GM21381 (cell line): ENCODE results near the gene CYB5RL.

Experiments
- ATAC-seq: cut with Tn5 transposase; IDR thresholded peaks from one replicate; pipeline ENCODE4 v1.9.1; 2021; ENCODE audit warnings: mild to moderate bottlenecking, moderate library complexity; ENCODE audit not compliant: unreplicated experiment

CYB5RL gene

DNA sequence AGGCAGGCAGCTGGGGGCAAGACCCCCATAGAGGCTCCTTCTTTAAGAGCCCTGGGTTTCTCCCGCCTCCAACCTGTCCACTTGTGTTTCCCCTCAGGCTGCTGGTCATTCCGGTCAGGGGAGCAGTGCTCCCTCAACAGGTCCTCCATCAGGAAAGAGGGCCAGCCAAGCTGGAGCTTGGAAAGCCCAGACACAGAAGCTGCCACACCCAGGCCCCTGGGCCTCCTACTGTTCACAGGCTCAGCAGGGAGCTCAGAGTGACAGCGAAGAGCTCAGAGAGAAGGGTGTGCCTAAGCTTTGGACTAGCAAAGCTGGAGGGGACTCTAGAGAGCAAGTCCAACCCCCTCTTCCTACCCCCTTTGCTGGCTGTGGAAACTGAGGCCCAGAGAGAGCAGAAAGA, 36.8 kb downstream of the CYB5RL start:
- no peak for ATAC-seq

DNA sequence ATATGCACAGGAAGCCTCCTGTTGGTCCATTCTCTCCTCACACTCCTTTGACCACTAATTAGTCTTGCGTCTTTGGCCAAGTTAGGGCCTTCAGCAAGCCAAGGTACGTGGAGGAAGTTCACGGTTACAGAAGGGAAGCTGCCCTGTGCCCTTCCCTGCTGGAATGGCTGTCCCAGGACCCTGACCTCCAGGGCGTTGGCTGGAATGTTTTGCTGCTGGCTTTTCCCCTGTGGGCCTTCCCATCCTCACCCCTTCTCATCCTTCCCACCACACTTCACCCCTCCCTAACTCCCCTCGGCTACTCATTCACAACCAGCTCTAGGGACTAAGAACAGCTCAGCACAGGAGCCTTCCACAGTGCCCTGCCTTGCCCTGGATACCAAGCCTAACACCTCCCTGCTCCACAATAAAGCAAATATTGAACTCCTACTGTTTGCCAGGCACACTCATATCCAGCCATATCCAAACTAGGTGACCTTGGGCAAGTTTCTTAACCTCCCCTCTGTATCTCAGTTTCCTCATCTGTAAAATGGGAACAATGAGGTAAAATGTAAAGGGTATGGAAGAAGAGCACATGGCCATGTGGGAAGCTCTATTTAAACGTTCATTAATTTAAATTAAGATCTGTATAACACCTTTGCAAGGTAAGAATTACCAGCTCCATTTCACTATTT, 38.2 kb downstream of the CYB5RL start:
- no peak for ATAC-seq

DNA sequence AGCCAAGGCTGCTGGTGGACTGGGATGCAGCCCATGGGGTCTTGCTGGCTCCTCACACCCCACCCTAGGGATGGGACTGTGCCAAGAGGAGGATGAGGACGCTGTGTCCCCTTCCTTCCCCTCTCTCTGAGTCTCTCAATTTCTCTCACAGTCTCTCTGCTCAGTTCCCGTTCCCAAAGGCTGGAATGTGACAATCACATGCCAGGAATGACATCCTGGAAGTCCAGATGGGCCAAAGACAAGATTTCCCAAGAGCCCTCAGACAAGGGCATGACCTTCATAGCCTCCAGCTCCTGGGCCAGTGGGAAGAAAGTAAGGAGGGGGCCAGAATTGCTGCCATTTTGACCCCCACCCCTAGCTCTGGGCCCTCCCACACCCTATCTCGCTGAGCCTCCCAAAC, 39.5 kb downstream of the CYB5RL start:
- no peak for ATAC-seq

DNA sequence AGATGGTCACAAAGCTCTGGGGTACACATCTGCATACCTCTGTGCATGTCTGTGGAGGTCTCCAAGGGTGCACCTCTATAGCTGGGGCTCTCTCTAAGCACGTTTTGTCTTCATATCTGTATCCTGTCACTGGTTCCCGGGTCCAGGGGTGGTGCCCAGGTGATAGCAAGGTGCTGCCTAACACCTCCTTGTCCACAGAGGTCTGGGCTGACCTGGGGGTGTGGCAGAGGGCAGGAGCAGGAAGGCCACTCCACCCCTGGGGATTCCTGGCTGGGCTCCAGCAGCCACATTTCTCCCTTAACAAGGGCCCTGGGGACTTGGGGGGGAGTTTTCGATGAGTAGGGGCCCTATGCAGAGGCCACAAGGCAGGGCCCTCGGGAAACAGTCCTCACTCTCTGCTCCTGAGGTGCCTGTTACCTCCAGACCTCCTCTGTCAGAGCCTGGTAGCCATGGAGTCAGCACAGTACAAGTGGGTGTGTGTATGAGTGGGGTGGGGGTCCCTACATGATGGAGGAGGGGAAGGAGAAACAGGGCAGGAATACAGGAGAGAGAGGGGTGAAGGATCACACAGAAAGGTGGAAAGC, 40.0 kb downstream of the CYB5RL start:
- no peak for ATAC-seq

DNA sequence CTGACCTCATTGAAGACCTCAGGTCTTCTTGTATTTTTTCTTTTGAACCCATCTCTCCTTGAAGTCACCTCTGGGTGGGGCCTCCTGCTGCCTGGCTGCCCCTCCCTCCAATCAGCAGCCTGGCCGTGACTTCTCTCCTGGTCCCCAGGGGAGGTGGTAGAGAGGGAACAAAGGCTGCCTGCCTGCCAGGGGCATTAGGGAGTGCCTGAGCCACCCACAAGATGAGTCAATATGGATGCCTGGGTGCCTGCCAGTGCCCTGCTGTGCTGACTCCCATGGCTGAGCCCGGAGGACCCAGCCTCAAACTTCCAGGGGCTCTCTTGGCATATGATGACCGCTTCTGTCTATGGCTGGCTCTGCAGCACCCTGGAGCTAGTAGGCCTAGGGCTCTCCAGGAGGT, 41.8 kb downstream of the CYB5RL start:
- ATAC-seq = no peak

DNA sequence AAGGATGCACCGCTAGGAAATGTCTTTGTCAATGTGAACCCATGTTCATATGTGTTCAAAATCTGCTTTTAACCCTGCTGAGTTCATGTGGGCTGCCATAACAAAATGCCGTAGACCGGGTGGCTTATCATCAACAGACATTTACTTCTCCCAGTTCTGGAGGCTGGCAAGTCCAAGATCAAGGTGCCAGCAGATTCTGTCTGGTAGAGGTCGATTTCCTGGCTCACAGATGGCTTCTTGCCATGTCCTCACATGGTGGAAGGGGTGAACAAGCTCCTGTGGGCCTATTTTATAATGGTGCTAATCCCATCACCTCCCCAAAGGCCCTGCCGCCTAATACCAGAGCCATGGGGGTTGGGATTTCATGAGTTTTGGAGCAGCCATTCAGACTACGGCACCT, 42.4 kb downstream of the CYB5RL start:
- no peak for ATAC-seq

DNA sequence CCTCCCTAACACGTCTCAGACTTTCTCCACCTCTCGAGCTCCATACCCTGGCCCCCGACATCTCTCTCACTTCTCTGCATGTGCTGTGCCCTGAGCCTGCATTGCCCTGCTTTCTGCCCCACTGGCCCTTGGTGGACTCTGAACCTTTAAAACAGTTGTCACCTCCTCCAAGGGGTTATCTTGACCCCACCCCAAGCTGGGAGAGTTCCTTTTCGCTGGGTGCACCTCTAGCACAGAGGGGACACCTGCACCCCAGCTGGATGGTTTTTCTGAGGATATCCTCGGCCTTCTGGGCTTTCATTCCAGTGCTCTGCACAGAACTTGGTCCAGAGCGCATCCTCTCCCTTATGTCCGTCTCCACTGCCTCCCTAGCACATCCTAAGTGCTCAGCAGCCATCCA, 42.8 kb downstream of the CYB5RL start:
- ATAC-seq = no peak

DNA sequence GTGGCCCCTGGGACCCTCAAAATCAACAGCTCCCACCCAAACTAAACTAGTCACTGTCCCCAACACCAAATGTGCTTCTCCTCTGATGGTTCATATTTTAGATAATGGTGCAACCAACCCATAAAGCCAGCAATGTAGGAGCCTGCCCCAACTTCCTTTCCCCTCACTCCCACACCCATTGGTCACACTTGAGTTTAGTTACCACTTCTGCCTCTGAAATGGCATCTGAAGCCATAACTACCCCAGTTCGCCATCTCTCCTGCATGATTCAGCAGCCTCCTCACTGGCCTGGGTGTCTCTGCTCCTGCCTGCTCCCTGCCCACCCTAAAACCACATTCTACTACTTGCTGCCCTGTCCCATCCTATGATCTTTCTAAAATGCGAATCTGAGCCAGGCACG, 43.6 kb downstream of the CYB5RL start:
- ATAC-seq = no peak

DNA sequence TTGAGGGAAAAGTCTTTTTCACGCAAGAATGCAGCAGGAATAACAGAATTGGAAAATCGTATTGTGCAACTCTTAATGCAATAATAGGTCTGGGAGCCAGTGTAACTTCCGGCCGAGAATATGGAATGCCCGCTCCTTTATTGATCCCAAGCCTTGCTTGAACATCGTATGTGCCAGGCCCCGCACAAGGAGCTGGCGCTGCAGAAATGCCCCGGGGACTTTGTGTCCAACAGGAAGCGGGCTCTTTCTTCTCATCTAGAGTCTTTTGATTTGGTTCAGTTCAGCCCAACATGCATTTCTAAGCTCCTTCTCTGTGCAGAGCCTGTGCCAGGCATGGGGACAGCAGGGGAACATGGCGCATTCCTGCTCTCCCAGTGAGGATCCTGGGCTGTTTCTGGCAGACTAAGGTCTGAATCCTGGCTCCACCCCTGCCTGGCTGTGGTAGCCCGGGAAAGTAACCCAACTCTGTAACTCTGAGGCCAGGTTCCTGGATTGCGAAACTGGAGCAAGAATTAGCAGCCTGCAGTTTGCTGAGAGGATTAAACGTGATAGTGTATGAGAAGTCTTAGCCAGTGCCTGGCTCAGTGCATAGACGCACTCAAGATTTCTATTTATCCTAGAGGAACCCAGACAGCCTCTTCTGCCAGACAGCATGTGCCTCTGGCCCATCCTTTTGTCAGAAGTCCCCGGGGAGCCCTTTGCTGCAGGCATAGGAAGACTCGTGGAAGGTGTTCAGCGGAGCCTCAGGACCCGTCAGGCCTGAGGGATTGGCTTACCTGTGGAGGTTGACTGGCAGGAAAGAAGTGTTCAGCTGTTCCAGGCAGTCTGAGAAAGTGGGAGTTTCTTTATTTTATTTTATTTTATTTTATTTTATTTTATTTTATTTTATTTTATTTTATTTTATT, 46.0 kb downstream of the CYB5RL start:
- ATAC-seq = no peak

DNA sequence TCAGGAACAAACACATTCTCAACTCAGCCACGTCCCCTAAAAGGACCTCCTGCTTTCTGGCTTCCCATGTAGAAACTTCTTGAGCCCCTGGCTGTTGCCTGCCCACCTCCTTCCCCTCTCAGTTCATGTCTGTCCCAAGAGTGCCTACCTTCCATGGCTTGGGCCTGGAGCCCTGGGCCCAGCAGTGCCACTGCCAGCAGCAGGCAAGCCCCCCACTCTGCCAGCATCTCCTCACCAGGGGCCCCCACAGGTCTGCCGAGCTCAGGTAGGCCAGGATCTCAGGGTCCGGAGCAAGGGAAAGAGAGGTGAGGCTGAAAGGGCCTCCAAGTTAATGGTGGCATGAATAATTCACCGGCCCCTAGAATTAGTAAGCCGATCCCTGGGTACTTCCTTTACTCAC, 47.1 kb downstream of the CYB5RL start, which contains the start of gene CDCP2:
TSS of gene CDCP2 (minus strand) at position 305 of the 400 bp plus-strand sequence. CDS start at position 227, 78 bp downstream.
- no peak for ATAC-seq

DNA sequence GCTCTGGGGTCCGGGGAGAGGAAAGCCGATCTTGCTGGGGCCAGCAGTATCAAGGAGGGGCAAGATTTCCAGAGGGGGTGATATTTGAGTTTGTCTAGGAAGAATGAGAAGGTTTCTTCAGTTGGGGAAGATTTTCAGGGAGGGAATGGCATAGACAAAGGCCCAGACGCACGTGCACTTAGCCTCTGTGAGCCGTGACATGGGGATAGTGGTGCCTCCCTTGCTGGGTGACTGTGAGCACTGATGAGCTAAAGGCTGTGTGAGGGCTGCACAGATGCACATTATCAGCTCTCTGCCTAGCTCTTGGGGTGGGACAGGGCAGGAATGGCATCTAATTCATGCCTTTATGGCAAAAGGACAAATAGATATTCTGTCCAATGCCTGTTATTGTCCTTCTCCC, 48.8 kb downstream of the CYB5RL start:
- ATAC-seq = no peak
